Mesodermal cell (in vitro differentiated cells): Measurements from ENCODE around the gene BACH1.

Experiments used
- H3K27ac ChIP-seq: 2 replicates; pipeline ENCODE4 v1.7.0; 2013; ENCODE audit warnings: mild to moderate bottlenecking, low read depth, low read length, moderate library complexity; ENCODE audit not compliant: severe bottlenecking
- H3K36me3 ChIP-seq: 2 replicates; pipeline ENCODE4 v1.7.1; 2013; ENCODE audit warnings: mild to moderate bottlenecking, low read length, moderate library complexity; ENCODE audit not compliant: control insufficient read depth, insufficient read depth
- H3K4me1 ChIP-seq: one replicate; pipeline ENCODE4 v1.7.1; 2013; ENCODE audit warnings: mild to moderate bottlenecking, low read length; ENCODE audit not compliant: insufficient read depth, control insufficient read depth, poor library complexity, severe bottlenecking
- H3K4me3 ChIP-seq: 2 replicates; pipeline ENCODE4 v1.7.0; 2013; ENCODE audit warnings: low read length, control low read depth, mild to moderate bottlenecking; ENCODE audit not compliant: insufficient read depth, poor library complexity, severe bottlenecking; ENCODE audit errors: extremely low read depth
- H3K9me3 ChIP-seq: 2 replicates; pipeline ENCODE4 v1.7.1; 2013; ENCODE audit warnings: mild to moderate bottlenecking, low read length, moderate library complexity; ENCODE audit not compliant: control insufficient read depth
- WGBS, 2 experiments: methylation state at CpG; one replicate each; pipeline ENCODE4 v1.1.5; 2013; ENCODE audit warnings: missing lambda C conversion rate in 2 of 2; ENCODE audit not compliant: insufficient coverage in 2 of 2; 5-methylcytosine and 5-hydroxymethylcytosine counted together

The BACH1 gene

GRCh38 chr21:29365661-29366265 is 67.0 kb downstream of the BACH1 start:
- no peak overlapping the region for H3K27ac ChIP-seq
- no peaks in the 10 kb centered on the region for H3K9me3 ChIP-seq
- no peaks in the 10 kb centered on the region for H3K4me1 ChIP-seq
- peaks cover 30% of the 10 kb centered on the region for H3K36me3 ChIP-seq
- 85 to 93% methylated on average over 5 to 6 of the region's 8 CpGs for WGBS, 2 experiments
- no peak overlapping the region for H3K4me3 ChIP-seq

DNA sequence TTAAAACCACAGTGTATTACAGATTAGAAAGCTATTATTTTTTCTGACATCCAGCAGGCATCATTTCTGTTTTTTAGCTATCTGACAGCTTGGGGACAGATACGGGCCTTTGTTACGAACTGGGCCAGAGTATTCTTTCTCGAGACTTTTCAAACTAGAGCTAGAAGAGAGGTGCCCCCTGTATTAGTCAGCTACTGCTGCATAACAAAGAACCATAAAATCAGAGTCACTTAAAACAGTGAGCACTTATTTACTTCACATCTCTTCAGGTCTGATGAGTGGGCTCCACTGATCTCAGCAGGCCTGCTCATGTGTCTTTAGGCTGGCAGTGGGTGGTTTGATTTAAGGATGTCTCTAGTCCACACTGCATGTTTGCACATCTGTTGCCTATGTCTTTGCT is 67.8 kb downstream of the BACH1 start:
- Histone ChIP-seq H3K4me1 (no peaks in the 10 kb centered on the region), H3K36me3 (peaks cover 30% of the 10 kb centered on the region), H3K27ac (no peak overlapping the region), H3K4me3 (no peak overlapping the region), H3K9me3 (no peaks in the 10 kb centered on the region)
- WGBS, 2 experiments, result 92% methylated on average over 3 of the region's 3 CpGs; no CpG with 5 or more reads in 1 of the 2 experiments

DNA sequence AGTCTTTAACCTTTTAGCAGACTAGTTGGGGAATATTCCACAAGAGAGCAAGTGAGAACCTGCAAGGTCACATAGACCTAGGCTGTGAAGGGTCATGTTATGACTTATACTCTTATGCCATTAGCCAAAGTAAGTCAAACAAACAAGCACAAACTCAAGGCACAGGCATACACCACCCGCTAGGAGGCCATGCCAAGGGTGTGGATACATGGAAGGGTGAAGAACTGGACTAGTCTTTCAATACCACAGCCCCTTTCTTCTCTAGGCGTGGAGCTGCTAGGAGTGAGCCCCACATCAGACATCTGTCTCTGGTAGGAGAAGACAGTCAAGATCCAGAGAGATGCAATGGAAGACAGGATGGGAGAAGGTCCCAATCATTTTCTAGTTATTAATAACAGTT is 68.6 kb downstream of the BACH1 start:
- H3K4me1 ChIP-seq, result no peaks in the 10 kb centered on the region
- H3K36me3 ChIP-seq, result peaks cover 30% of the 10 kb centered on the region
- 67% methylated on average over 1 of the region's 2 CpGs; no CpG with 5 or more reads in 1 of the 2 experiments for WGBS, 2 experiments
- H3K9me3 ChIP-seq, result no peaks in the 10 kb centered on the region
- no peak overlapping the region for H3K4me3 ChIP-seq
- H3K27ac ChIP-seq, result no peak overlapping the region

DNA sequence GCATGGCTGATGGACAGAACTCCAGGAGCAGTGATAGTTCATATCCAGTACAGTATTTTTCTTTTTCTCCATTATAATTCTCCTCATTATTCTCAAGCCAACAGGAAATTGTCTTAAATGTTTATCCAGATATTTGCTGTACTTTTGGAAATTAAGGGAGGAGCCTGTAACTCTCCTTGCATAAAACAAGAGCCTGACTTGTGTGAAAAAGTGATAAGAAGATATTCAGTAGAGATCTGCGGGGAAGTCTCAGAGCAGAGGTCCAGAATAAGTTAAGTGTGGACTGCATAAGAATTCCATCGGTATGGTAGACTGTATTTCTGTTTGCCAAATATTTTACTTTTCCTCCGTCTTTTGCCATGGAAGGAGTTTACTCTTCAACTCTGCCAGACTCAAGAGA is 70.2 kb downstream of the BACH1 start:
- Histone ChIP-seq H3K4me3 (no peak overlapping the region), H3K27ac (no peak overlapping the region), H3K4me1 (no peaks in the 10 kb centered on the region), H3K9me3 (no peaks in the 10 kb centered on the region), H3K36me3 (peaks cover 21% of the 10 kb centered on the region)
- 94 to 100% methylated on average over 2 to 3 of the region's 3 CpGs for WGBS, 2 experiments

GRCh38 chr21:29371464-29371863 is 72.7 kb downstream of the BACH1 start:
- H3K4me1 ChIP-seq, result no peaks in the 10 kb centered on the region
- H3K27ac ChIP-seq, result no peak overlapping the region
- WGBS, 2 experiments, result 93% methylated on average over 2 to 4 of the region's 4 CpGs
- peaks cover 27% of the 10 kb centered on the region for H3K36me3 ChIP-seq
- no peaks in the 10 kb centered on the region for H3K9me3 ChIP-seq
- no peak overlapping the region for H3K4me3 ChIP-seq

DNA sequence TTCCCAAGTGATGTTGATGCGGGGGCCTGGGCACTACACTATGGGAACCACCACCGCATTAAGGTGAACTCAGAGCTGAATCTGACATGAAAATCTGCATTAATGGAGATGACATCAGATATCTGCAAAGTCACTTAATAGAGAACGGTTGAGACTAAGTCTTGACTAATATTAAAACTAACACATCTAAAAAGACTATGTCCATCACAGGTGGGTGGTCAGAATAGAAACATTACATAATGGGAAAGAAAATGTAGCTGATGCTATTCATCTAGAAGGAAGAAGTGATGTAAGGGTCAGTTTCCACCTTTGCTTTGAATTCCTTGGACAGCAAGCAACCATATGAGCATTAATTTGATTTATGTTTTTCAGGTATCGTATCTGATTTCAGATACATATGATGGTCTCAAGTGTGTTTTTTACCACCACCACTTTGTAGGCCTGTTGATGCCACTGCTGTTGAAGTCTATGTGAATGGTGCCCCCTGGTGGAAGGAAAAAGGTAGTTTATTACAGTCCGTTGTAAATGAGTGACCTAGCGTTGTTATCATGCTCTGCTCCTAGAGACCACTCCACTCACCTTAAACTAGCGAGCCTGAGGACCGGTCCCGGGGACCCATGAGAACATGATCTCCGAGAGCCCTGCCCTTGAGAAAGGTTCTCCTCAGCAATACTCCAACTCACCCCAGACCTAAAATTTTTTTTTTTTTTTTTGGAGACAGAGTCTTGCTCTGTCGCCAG is 73.5 kb downstream of the BACH1 start:
- no peak overlapping the region for H3K4me3 ChIP-seq
- 66 to 100% methylated on average over 2 to 7 of the region's 11 CpGs for WGBS, 2 experiments
- no peaks in the 10 kb centered on the region for H3K9me3 ChIP-seq
- peaks cover 20% of the 10 kb centered on the region for H3K36me3 ChIP-seq
- no peaks in the 10 kb centered on the region for H3K4me1 ChIP-seq
- no peak overlapping the region for H3K27ac ChIP-seq

DNA sequence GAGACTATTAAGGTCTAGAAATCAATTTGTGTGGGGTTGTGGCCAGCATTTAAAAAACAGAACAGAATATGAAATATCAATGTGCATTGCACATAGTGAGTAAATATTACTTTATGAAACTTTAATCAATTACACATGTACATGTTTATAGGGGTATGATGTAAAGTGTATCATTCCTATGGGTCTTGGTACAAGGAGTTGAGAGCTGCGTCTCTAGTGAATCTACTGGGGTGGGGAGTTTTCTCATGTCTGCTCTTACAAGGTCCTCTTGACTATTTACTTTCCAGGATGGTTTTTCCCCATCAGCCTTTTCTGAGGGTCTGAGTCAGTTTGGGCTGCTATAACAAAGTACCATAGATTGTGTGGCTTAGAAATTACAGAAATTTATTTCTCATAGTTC is 75.8 kb downstream of the BACH1 start:
- Histone ChIP-seq H3K9me3 (no peaks in the 10 kb centered on the region), H3K4me3 (no peak overlapping the region), H3K36me3 (peaks cover 13% of the 10 kb centered on the region), H3K4me1 (no peaks in the 10 kb centered on the region), H3K27ac (no peak overlapping the region)
- WGBS, 2 experiments, result 100% methylated on average over 1 of the region's 1 CpG

GRCh38 chr21:29376556-29376955 is 77.8 kb downstream of the BACH1 start:
- Histone ChIP-seq H3K4me1 (peaks cover 4% of the 10 kb centered on the region), H3K4me3 (no peak overlapping the region), H3K27ac (no peak overlapping the region), H3K36me3 (peaks cover 12% of the 10 kb centered on the region), H3K9me3 (no peaks in the 10 kb centered on the region)
- 45 to 46% methylated on average over 2 to 3 of the region's 3 CpGs for WGBS, 2 experiments

DNA sequence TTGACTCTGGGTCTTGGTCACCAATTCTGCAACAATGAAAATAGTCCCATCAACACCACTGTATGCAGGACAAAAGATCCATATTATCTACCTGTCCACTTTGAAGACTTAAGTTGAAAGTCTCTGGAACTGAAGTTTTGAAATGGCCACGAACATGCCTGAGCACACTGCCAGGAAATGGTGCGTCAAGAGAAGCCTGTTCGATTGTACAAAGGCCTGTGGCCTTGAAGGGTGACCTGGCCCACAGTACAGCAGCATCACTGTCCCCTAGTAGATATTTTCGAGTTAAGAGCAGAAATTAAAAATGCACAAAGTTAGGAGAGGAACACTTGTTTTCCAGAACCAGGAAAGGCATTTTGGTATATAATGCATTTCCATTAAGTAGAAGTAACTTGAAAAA is 78.5 kb downstream of the BACH1 start:
- no peak overlapping the region for H3K4me3 ChIP-seq
- peaks cover 9% of the 10 kb centered on the region for H3K4me1 ChIP-seq
- H3K27ac ChIP-seq, result no peak overlapping the region
- WGBS, 2 experiments, result 91 to 100% methylated on average over 3 to 4 of the region's 4 CpGs
- H3K9me3 ChIP-seq, result no peaks in the 10 kb centered on the region
- peaks cover 12% of the 10 kb centered on the region for H3K36me3 ChIP-seq

DNA sequence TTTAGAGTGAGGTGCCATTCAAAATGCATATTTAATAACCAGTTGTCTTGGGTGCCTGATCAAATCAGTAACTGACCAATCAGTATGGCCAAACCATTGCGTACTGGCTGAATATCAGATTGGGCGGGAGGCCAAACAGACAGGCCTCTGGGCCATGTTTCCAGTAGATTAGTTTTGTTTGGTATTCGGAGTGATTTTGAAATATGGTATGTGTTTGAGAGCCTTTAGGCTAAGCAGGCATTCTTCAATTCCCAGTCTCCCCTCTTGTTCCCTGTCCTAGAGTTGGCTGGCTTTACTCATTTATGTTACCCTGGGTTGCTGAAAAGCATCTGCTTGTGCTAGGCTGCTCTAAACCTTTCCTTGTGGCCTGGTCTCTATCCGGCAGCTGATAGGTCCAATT is 80.1 kb downstream of the BACH1 start:
- 100% methylated on average over 1 to 3 of the region's 4 CpGs for WGBS, 2 experiments
- H3K27ac ChIP-seq, result no peak overlapping the region
- H3K9me3 ChIP-seq, result no peaks in the 10 kb centered on the region
- no peak overlapping the region for H3K4me3 ChIP-seq
- peaks cover 6% of the 10 kb centered on the region for H3K36me3 ChIP-seq
- peaks cover 15% of the 10 kb centered on the region for H3K4me1 ChIP-seq

GRCh38 chr21:29379517-29380054 is 80.9 kb downstream of the BACH1 start:
- Histone ChIP-seq H3K4me1 (peaks cover 15% of the 10 kb centered on the region), H3K9me3 (no peaks in the 10 kb centered on the region), H3K27ac (no peak overlapping the region), H3K36me3 (no peaks in the 10 kb centered on the region), H3K4me3 (no peak overlapping the region)
- 77 to 85% methylated on average over 3 to 4 of the region's 6 CpGs for WGBS, 2 experiments
